SK-N-SH treated with all-trans-retinoic acid at 6 μM for 48 hours (cell line): Measurements from ENCODE around the gene FCF1.

Experiments used
- ATAC-seq: fragments of 200-7000 bp; cut with Tn5 transposase; 3 replicates; pipeline ENCODE4 v1.9.1; 2020; ENCODE audit warnings: mild to moderate bottlenecking, moderate library complexity
- BACH2 ChIP-seq: fragments of 250-450 bp; sonication (Bioruptor Pico); IDR thresholded peaks from 2 replicates; pipeline ENCODE4 v1.9.0; 2021; ENCODE audit warnings: mild to moderate bottlenecking, borderline replicate concordance
- CSDC2 ChIP-seq: fragments of 250-450 bp; sonication (Bioruptor Pico); IDR thresholded peaks from 2 replicates; pipeline ENCODE4 v1.5.0; 2020; ENCODE audit warnings: mild to moderate bottlenecking, moderate library complexity
- ESRRG ChIP-seq: fragments of 250-450 bp; sonication (Bioruptor Pico); IDR thresholded peaks from 2 replicates; pipeline ENCODE4 v1.6.1; 2021; ENCODE audit warnings: mild to moderate bottlenecking
- GLIS3 ChIP-seq: fragments of 250-450 bp; sonication (Bioruptor Pico); IDR thresholded peaks from 2 replicates; pipeline ENCODE4 v1.5.0; 2020; ENCODE audit warnings: mild to moderate bottlenecking, moderate library complexity
- ISL1 ChIP-seq: fragments of 250-450 bp; sonication (Bioruptor Pico); IDR thresholded peaks from 2 replicates; pipeline ENCODE4 v2.1.2; 2022; ENCODE audit warnings: mild to moderate bottlenecking, moderate library complexity
- PPARA ChIP-seq: fragments of 250-450 bp; sonication (Bioruptor Pico); IDR thresholded peaks from 2 replicates; pipeline ENCODE4 v1.5.0; 2020; ENCODE audit warnings: mild to moderate bottlenecking, borderline replicate concordance
- RARB ChIP-seq: fragments of 250-450 bp; sonication (Bioruptor Pico); IDR thresholded peaks from 2 replicates; pipeline ENCODE4 v1.8.0; 2021; ENCODE audit warnings: mild to moderate bottlenecking, moderate library complexity
- SNAI2 ChIP-seq: fragments of 250-450 bp; sonication (Bioruptor Pico); IDR thresholded peaks from 2 replicates; pipeline ENCODE4 v1.5.0; 2020; ENCODE audit warnings: mild to moderate bottlenecking, moderate library complexity
- TCF4 ChIP-seq: fragments of 250-450 bp; sonication (Bioruptor Pico); IDR thresholded peaks from 2 replicates; pipeline ENCODE4 v1.8.0; 2021; ENCODE audit warnings: mild to moderate bottlenecking, moderate library complexity, borderline replicate concordance
- TOX ChIP-seq: fragments of 250-450 bp; sonication (Bioruptor Pico); IDR thresholded peaks from 2 replicates; pipeline ENCODE4 v1.8.0; 2021; ENCODE audit warnings: mild to moderate bottlenecking, moderate library complexity, borderline replicate concordance
- ZC3H10 ChIP-seq: fragments of 250-450 bp; sonication (Bioruptor Pico); IDR thresholded peaks from 2 replicates; pipeline ENCODE4 v1.5.1; 2021; ENCODE audit warnings: mild to moderate bottlenecking, moderate library complexity
- ZFP3 ChIP-seq: fragments of 250-450 bp; sonication (Bioruptor Pico); IDR thresholded peaks from 2 replicates; pipeline ENCODE4 v1.5.0; 2020; ENCODE audit warnings: mild to moderate bottlenecking, moderate library complexity
- ZFP30 ChIP-seq: fragments of 450-650 bp; formaldehyde crosslinking; IDR thresholded peaks from 2 replicates; pipeline ENCODE4 v1.5.0; 2022; ENCODE audit warnings: mild to moderate bottlenecking, moderate library complexity
- ZNF565 ChIP-seq: fragments of 450-650 bp; formaldehyde crosslinking; conservative IDR thresholded peaks from 2 replicates; pipeline ENCODE4 v1.5.0; 2020; ENCODE audit warnings: low read depth, mild to moderate bottlenecking, moderate library complexity
- ZNF70 ChIP-seq: fragments of 450-650 bp; formaldehyde crosslinking; IDR thresholded peaks from 2 replicates; pipeline ENCODE4 v1.5.0; 2020; ENCODE audit warnings: mild to moderate bottlenecking, moderate library complexity
- ZNF8 ChIP-seq: fragments of 450-650 bp; formaldehyde crosslinking; IDR thresholded peaks from 2 replicates; pipeline ENCODE4 v1.5.0; 2020; ENCODE audit warnings: mild to moderate bottlenecking, moderate library complexity
- TF ChIP-seq, protein P1 (sequence below): fragments of 250-450 bp; sonication (Bioruptor Pico); IDR thresholded peaks from 2 replicates; pipeline ENCODE4 v1.5.0; 2020; ENCODE audit warnings: mild to moderate bottlenecking, moderate library complexity
- TF ChIP-seq, protein P2 (sequence below): fragments of 250-450 bp; sonication (Bioruptor Pico); IDR thresholded peaks from 2 replicates; pipeline ENCODE4 v1.5.1; 2020; ENCODE audit warnings: low read depth, mild to moderate bottlenecking, moderate library complexity
- TF ChIP-seq, protein P3 (sequence below): fragments of 250-450 bp; sonication (Bioruptor Pico); IDR thresholded peaks from 2 replicates; pipeline ENCODE4 v1.8.0; 2020; ENCODE audit warnings: mild to moderate bottlenecking, moderate library complexity, borderline replicate concordance
- TF ChIP-seq, protein P4 (sequence below): fragments of 250-450 bp; sonication (Bioruptor Pico); IDR thresholded peaks from 2 replicates; pipeline ENCODE4 v1.8.0; 2021; ENCODE audit warnings: low read depth, mild to moderate bottlenecking, moderate library complexity, borderline replicate concordance
- TF ChIP-seq, protein P5 (sequence below): fragments of 250-450 bp; sonication (Bioruptor Pico); IDR thresholded peaks from 2 replicates; pipeline ENCODE4 v1.5.1; 2021; ENCODE audit warnings: mild to moderate bottlenecking, moderate library complexity

Gene FCF1

DNA sequence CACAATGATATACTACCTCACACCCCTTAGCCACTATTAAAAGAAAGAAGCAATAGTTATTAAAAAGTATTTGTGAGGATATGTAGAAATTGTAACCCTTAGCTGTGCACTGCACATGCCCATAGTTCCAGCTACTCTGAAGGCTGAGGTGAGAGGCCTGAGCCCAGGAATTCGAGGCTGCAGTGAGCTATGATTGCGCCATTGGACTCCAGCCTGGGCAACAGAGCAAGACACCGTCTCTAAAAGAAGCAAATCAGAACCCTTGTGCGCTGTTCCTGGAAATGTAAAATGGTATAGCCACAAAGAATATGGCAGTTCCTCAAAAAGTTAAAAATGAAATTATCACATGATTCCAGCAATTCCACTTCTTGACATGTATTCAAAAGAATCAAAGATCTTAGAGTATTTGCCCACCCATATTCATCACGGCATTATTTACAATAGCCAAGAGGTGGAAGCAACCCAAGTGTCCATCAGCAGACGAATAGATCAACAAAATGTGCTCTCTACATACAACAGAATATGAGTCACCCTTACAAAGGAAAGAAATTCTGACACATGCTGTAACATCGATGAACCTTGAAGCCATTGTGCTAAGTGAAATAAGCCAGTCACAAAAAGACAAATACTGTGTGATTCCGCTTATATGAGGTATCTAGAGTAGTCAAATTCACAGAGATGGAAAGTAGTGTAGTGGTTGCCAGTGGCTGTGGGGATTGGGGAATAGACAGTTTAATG, 26.5 kb downstream of the FCF1 start:
- TF ChIP-seq ZC3H10 (CRISPR knock-in tag), result no peak

DNA sequence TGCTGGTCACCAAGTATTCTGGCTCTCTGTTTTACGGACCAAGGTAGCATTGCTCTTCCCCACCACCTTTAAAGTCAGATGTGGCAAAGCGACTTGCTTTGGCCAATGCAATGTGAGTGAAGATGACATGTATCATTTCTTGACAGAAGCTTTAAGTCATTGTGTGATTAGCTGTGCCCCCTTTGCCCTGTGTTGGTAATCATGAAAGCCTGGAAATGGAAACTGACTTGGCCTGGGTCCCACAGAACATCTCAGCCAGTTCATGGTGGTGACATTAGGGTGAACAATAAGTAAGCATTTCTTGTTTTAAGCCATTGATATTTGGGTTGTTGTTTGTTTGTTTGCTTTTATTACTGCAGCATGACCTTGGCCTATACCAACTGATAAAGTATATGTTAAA, 34.3 kb downstream of the FCF1 start:
- ATAC-seq, result no peak
- TF ChIP-seq, protein P1, sequence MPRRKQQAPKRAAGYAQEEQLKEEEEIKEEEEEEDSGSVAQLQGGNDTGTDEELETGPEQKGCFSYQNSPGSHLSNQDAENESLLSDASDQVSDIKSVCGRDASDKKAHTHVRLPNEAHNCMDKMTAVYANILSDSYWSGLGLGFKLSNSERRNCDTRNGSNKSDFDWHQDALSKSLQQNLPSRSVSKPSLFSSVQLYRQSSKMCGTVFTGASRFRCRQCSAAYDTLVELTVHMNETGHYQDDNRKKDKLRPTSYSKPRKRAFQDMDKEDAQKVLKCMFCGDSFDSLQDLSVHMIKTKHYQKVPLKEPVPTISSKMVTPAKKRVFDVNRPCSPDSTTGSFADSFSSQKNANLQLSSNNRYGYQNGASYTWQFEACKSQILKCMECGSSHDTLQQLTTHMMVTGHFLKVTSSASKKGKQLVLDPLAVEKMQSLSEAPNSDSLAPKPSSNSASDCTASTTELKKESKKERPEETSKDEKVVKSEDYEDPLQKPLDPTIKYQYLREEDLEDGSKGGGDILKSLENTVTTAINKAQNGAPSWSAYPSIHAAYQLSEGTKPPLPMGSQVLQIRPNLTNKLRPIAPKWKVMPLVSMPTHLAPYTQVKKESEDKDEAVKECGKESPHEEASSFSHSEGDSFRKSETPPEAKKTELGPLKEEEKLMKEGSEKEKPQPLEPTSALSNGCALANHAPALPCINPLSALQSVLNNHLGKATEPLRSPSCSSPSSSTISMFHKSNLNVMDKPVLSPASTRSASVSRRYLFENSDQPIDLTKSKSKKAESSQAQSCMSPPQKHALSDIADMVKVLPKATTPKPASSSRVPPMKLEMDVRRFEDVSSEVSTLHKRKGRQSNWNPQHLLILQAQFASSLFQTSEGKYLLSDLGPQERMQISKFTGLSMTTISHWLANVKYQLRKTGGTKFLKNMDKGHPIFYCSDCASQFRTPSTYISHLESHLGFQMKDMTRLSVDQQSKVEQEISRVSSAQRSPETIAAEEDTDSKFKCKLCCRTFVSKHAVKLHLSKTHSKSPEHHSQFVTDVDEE, result no peak
- no peak for TF ChIP-seq ZNF565 (CRISPR knock-in tag)
- TF ChIP-seq PPARA (CRISPR knock-in tag), result no peak
- no peak for TF ChIP-seq ZC3H10 (CRISPR knock-in tag)
- TF ChIP-seq GLIS3 (CRISPR knock-in tag), result no peak
- TF ChIP-seq SNAI2 (CRISPR knock-in tag), result no peak
- TF ChIP-seq TOX (CRISPR knock-in tag), result no peak
- no peak for TF ChIP-seq RARB (CRISPR knock-in tag)
- no peak for TF ChIP-seq ISL1
- no peak for TF ChIP-seq ZFP30
- TF ChIP-seq ESRRG, result no peak
- no peak for TF ChIP-seq ZNF70
- TF ChIP-seq, protein P2, sequence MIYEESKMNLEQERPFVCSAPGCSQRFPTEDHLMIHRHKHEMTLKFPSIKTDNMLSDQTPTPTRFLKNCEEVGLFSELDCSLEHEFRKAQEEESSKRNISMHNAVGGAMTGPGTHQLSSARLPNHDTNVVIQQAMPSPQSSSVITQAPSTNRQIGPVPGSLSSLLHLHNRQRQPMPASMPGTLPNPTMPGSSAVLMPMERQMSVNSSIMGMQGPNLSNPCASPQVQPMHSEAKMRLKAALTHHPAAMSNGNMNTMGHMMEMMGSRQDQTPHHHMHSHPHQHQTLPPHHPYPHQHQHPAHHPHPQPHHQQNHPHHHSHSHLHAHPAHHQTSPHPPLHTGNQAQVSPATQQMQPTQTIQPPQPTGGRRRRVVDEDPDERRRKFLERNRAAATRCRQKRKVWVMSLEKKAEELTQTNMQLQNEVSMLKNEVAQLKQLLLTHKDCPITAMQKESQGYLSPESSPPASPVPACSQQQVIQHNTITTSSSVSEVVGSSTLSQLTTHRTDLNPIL (CRISPR knock-in tag), result no peak
- no peak for TF ChIP-seq TCF4 (CRISPR knock-in tag)
- TF ChIP-seq ZFP3 (CRISPR knock-in tag), result no peak
- no peak for TF ChIP-seq CSDC2
- TF ChIP-seq, protein P3, sequence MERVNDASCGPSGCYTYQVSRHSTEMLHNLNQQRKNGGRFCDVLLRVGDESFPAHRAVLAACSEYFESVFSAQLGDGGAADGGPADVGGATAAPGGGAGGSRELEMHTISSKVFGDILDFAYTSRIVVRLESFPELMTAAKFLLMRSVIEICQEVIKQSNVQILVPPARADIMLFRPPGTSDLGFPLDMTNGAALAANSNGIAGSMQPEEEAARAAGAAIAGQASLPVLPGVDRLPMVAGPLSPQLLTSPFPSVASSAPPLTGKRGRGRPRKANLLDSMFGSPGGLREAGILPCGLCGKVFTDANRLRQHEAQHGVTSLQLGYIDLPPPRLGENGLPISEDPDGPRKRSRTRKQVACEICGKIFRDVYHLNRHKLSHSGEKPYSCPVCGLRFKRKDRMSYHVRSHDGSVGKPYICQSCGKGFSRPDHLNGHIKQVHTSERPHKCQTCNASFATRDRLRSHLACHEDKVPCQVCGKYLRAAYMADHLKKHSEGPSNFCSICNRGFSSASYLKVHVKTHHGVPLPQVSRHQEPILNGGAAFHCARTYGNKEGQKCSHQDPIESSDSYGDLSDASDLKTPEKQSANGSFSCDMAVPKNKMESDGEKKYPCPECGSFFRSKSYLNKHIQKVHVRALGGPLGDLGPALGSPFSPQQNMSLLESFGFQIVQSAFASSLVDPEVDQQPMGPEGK (CRISPR knock-in tag), result no peak
- TF ChIP-seq ZNF8, result no peak
- TF ChIP-seq, protein P4, sequence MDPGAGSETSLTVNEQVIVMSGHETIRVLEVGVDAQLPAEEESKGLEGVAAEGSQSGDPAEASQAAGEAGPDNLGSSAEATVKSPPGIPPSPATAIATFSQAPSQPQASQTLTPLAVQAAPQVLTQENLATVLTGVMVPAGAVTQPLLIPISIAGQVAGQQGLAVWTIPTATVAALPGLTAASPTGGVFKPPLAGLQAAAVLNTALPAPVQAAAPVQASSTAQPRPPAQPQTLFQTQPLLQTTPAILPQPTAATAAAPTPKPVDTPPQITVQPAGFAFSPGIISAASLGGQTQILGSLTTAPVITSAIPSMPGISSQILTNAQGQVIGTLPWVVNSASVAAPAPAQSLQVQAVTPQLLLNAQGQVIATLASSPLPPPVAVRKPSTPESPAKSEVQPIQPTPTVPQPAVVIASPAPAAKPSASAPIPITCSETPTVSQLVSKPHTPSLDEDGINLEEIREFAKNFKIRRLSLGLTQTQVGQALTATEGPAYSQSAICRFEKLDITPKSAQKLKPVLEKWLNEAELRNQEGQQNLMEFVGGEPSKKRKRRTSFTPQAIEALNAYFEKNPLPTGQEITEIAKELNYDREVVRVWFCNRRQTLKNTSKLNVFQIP (CRISPR knock-in tag), result no peak

More for the DNA sequence above, 26.5 kb downstream of the FCF1 start:
- no peak for ATAC-seq

DNA sequence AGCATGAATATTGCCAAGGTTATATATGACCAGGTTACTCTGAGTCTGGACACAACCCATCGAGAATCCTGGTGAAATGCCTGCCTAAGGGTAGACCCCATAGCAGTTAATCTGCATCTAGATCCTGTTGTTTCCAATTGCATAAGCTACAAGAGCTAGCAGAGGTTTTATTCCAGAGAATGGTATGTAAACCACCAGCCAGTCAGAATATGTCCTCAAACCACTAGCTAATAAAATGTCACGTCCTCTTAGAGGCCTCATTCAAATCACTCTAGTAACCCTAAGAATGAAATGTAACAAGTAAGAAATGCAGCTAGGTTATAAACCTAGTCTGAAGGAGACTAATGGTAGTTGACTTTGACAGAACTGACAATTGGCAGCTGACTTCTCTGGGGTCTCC, 41.2 kb downstream of the FCF1 start:
- no peak for TF ChIP-seq SNAI2 (CRISPR knock-in tag)
- TF ChIP-seq PPARA (CRISPR knock-in tag), result no peak
- no peak for TF ChIP-seq TOX (CRISPR knock-in tag)
- TF ChIP-seq, protein P5, sequence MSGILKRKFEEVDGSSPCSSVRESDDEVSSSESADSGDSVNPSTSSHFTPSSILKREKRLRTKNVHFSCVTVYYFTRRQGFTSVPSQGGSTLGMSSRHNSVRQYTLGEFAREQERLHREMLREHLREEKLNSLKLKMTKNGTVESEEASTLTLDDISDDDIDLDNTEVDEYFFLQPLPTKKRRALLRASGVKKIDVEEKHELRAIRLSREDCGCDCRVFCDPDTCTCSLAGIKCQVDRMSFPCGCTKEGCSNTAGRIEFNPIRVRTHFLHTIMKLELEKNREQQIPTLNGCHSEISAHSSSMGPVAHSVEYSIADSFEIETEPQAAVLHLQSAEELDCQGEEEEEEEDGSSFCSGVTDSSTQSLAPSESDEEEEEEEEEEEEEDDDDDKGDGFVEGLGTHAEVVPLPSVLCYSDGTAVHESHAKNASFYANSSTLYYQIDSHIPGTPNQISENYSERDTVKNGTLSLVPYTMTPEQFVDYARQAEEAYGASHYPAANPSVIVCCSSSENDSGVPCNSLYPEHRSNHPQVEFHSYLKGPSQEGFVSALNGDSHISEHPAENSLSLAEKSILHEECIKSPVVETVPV (CRISPR knock-in tag), result no peak
- no peak for TF ChIP-seq ZC3H10 (CRISPR knock-in tag)
- no peak for TF ChIP-seq ZFP3 (CRISPR knock-in tag)
- TF ChIP-seq GLIS3 (CRISPR knock-in tag), result no peak
- TF ChIP-seq ZNF8, result no peak
- no peak for TF ChIP-seq ISL1
- TF ChIP-seq BACH2 (CRISPR knock-in tag), result no peak
- TF ChIP-seq, protein P2 (CRISPR knock-in tag), result no peak
- TF ChIP-seq RARB (CRISPR knock-in tag), result no peak
- no peak for ATAC-seq
